Osteoblast (primary cell): Measurements from ENCODE around the gene AGO3. TPM values are rescaled to one million over a fixed set of nuclear protein-coding genes. Genes with fewer than 3 reads are reported as not detected.

Source experiments
- DNase-seq: peaks from one replicate; pipeline ENCODE4 v3.0.0; 2011; ENCODE audit warnings: low spot score, mixed read lengths; ENCODE audit not compliant: insufficient read length; ENCODE audit errors: missing footprints
- H2AFZ ChIP-seq: 2 replicates; pipeline ENCODE4 v1.6.0; 2011; ENCODE audit warnings: mild to moderate bottlenecking, low read length
- H3K27ac ChIP-seq: 2 replicates; pipeline ENCODE4 v1.5.1; 2011; ENCODE audit warnings: mild to moderate bottlenecking, low read depth, low read length, moderate library complexity
- H3K27me3 ChIP-seq: 2 replicates; pipeline ENCODE4 v1.6.0; 2012; ENCODE audit warnings: mild to moderate bottlenecking, control low read depth, inconsistent platforms, low read length, moderate library complexity; ENCODE audit not compliant: insufficient read depth
- H3K36me3 ChIP-seq: 2 replicates; pipeline ENCODE4 v1.5.1; 2011; ENCODE audit warnings: mild to moderate bottlenecking, low read length, control low read depth, moderate library complexity; ENCODE audit not compliant: insufficient read depth
- H3K4me1 ChIP-seq: 2 replicates; pipeline ENCODE4 v1.5.1; 2011; ENCODE audit warnings: mild to moderate bottlenecking, low read length, control low read depth, moderate library complexity; ENCODE audit not compliant: insufficient read depth
- H3K4me2 ChIP-seq: 2 replicates; pipeline ENCODE4 v1.6.0; 2011; ENCODE audit warnings: mild to moderate bottlenecking, low read length; ENCODE audit not compliant: insufficient read depth
- H3K4me3 ChIP-seq: fragments of 200-600 bp; sonication (generic); 3 replicates; pipeline ENCODE4 v1.5.1; 2012; ENCODE audit warnings: mild to moderate bottlenecking, low read length, inconsistent platforms; ENCODE audit not compliant: insufficient read depth
- H3K79me2 ChIP-seq: 2 replicates; pipeline ENCODE4 v1.6.0; 2012; ENCODE audit warnings: mild to moderate bottlenecking, low read length, control low read depth, inconsistent platforms; ENCODE audit not compliant: insufficient read depth
- H3K9me3 ChIP-seq: 2 replicates; pipeline ENCODE4 v1.5.1; 2011; ENCODE audit warnings: low read depth, low read length, control low read depth
- H4K20me1 ChIP-seq: 2 replicates; pipeline ENCODE4 v1.6.0; 2012; ENCODE audit warnings: mild to moderate bottlenecking, low read length, control low read depth; ENCODE audit not compliant: insufficient read depth
- CTCF ChIP-seq: IDR thresholded peaks from 2 replicates; pipeline ENCODE4 v1.5.1; 2011; ENCODE audit warnings: mild to moderate bottlenecking, low read depth, low read length, moderate library complexity; ENCODE audit errors: extremely low read depth
- total RNA-seq: library from RNA; depleted of rRNA; stranded (reverse); fragments of >200 nt; gene quantifications from 2 replicates; pipeline ENCODE4 v1.2.3, GENCODE V29; 2012

The AGO3 gene
- total RNA-seq, 1 donor, result 14.8 TPM

DNA sequence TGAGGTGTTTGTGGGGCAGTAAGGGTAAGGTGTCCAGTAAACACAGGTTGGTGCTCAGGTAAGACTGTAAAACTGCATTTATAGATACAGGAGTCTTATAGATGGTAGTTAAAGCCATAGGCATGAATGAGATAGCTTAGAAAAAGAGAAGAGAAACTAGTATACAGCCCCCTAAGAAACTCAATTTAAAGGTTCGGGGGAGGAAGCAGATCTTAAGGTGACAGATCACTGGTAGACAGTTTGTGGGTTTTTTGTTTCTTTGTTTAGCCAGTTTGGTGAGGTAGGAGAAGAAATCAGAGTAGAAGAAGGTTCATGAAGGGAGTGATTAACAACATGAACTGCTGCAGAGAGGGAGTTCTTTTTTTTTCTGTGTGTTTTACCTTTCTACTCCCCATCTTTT lies 6.1 kb upstream of the AGO3 start:
- H3K4me2 ChIP-seq, result no peak overlapping the region
- no peak for TF ChIP-seq CTCF
- no peak overlapping the region for H2AFZ ChIP-seq
- no peaks in the 10 kb centered on the region for H3K9me3 ChIP-seq
- peaks cover 14% of the 10 kb centered on the region for H3K36me3 ChIP-seq
- H3K4me3 ChIP-seq, result no peak overlapping the region
- DNase-seq, result no peak
- H3K27me3 ChIP-seq, result no peaks in the 10 kb centered on the region
- peaks cover 1% of the 10 kb centered on the region for H3K4me1 ChIP-seq
- no peaks in the 10 kb centered on the region for H4K20me1 ChIP-seq
- H3K27ac ChIP-seq, result no peak overlapping the region
- H3K79me2 ChIP-seq, result no peaks in the 10 kb centered on the region

DNA sequence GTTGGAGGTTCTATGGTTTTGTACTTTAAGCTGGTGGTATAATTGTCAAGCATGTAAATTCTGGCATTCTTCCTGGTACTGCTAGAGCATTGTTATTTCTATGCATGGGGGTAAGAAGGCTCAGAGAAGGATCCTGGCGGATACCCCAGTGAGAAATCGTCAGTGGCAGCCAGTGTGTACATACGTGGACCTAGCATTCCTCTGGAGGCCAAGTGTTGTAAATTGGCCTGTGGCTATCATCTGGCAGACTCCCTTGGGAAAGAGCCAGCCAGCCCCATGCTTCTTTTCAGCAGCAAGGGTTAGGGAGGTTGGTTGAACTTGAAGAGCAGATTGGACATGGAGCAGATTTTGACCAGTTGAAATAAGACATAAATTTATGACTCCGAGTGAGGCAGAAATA lies 5.2 kb upstream of the AGO3 start:
- no peaks in the 10 kb centered on the region for H3K79me2 ChIP-seq
- no peak overlapping the region for H3K4me2 ChIP-seq
- H4K20me1 ChIP-seq, result no peaks in the 10 kb centered on the region
- peaks cover 5% of the 10 kb centered on the region for H3K4me1 ChIP-seq
- no peak for DNase-seq
- no peak for TF ChIP-seq CTCF
- no peak overlapping the region for H3K27ac ChIP-seq
- no peak overlapping the region for H2AFZ ChIP-seq
- H3K4me3 ChIP-seq, result no peak overlapping the region
- no peaks in the 10 kb centered on the region for H3K9me3 ChIP-seq
- no peaks in the 10 kb centered on the region for H3K27me3 ChIP-seq
- peaks cover 8% of the 10 kb centered on the region for H3K36me3 ChIP-seq

DNA sequence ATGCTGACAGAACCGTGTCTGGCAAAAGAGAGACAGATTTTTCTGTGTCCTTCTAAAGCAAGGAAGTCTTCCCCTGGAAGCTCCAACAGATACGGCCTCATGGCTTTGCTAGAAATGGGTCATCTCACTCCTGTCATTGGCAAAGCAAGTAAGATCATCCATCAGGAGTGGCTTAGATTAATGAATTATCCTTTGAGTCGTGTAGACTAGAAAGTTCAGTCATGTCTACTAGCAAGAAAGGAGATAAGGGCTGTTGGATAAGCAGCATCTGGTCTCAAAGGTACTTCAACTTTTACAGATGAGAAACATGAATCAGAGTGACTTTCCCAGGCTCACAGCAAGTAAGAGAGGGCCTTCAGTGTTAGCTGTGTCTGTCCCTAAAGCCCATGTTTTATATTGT lies 3.4 kb upstream of the AGO3 start:
- Histone ChIP-seq H3K79me2 (peaks cover 15% of the 10 kb centered on the region), H4K20me1 (peaks cover 9% of the 10 kb centered on the region), H3K4me3 (no peak overlapping the region), H3K4me2 (no peak overlapping the region), H3K27ac (no peak overlapping the region), H2AFZ (no peak overlapping the region), H3K9me3 (no peaks in the 10 kb centered on the region), H3K4me1 (peaks cover 12% of the 10 kb centered on the region), H3K27me3 (no peaks in the 10 kb centered on the region), H3K36me3 (no peaks in the 10 kb centered on the region)
- no peak for DNase-seq
- TF ChIP-seq CTCF, result no peak

GRCh38 chr1:35929730-35930592 lies 944 bp upstream of the AGO3 start:
- H3K36me3 ChIP-seq, result no peaks in the 10 kb centered on the region
- peaks cover 39% of the 10 kb centered on the region for H3K79me2 ChIP-seq
- peaks cover 12% of the 10 kb centered on the region for H3K4me1 ChIP-seq
- peaks cover 20% of the 10 kb centered on the region for H4K20me1 ChIP-seq
- peak; percentile 80 for DNase-seq
- TF ChIP-seq CTCF, result no peak
- peak overlapping the region; percentile 85 for H2AFZ ChIP-seq
- H3K27ac ChIP-seq, result peak overlapping the region; percentile 88
- H3K4me2 ChIP-seq, result peak overlapping the region; percentile 87
- H3K27me3 ChIP-seq, result no peaks in the 10 kb centered on the region
- no peaks in the 10 kb centered on the region for H3K9me3 ChIP-seq
- peak overlapping the region; percentile 95 for H3K4me3 ChIP-seq
